HuH-7 (cell line): ENCODE results near the gene SIPA1L3.

Experiments used
- DNase-seq: peaks from one replicate; pipeline ENCODE4 v3.0.0; 2011; ENCODE audit warnings: low spot score

SIPA1L3 gene

DNA sequence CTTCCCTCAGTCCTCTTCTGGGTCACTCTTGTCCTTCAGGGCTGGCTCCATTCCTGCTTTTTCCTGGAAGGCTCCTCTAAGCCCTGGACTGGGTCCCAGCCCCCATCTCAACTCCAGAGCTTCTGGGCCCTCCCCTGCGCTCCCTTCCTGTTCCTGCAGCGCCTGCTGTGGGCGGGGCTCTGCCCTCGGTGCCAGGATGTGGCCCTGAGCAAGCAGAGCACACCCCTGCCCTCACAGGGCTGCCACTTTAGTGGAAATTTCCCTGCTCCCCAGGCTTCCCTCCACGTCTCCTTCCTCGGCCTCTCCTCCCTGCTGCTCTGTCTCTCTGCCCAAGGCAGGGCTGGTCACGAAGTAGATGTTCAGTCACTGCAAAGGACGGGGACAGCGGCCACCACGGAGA is 288.2 kb downstream of the SIPA1L3 start:
- DNase-seq = no peak

DNA sequence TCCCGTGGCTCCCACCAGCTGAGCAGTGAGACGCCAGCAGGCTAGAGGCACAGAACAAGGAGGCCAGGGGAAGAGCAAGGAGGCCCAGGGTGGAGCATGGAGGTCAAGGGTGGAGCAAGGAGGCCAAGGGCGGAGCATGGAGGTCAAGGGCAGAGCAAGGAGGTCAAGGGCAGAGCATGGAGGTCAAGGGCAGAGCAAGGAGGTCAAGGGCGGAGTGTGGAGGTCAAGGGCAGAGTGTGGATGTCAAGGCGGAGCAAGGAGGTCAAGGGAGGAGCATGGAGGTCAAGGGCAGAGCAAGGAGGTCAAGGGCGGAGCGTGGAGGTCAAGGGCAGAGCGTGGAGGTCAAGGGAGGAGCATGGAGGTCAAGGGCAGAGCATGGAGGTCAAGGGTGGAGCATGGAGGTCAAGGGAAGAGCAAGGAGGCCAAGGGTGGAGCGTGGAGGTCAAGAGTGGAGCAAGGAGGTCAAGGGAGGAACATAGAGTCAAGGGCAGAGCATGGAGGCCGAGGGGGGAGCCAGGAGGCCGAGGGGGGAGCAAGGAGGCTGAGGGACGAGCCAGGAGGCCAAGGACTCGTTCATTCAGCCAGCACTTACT is 289.3 kb downstream of the SIPA1L3 start:
- DNase-seq = no peak

DNA sequence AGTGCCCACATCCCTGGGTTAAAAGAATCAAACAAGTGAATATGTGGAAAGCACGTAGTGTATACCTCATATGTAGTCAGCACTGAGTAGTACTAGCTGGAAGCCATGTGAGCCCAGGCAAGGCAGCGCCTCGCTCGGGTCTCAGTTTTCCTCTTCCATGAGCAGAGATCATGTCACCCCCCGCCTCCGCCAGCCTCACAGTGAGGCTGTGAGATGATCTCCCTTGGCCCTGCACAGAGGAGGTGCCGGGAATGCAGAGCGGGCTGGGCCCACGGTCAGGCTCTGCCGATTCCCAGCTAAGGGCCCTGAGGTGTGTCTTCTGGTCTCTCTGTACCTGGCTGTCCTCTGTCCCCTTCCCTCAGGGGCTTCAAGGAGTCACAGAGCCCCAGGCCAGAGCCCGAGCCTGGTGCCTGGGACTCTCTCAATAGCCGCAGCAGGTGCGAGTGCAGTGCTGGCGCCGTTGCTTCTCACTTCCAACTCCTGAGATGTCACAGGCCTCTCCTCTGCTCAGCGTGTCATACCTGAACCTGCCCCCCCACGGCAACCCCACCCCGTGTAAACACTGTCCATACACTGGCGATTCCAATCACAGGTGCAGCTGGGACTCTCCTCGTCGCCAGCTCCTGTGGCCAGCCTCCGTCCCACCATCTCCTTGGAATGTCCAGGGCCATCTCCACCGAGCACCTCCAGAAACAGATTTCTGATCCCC is 290.1 kb downstream of the SIPA1L3 start:
- no peak for DNase-seq

DNA sequence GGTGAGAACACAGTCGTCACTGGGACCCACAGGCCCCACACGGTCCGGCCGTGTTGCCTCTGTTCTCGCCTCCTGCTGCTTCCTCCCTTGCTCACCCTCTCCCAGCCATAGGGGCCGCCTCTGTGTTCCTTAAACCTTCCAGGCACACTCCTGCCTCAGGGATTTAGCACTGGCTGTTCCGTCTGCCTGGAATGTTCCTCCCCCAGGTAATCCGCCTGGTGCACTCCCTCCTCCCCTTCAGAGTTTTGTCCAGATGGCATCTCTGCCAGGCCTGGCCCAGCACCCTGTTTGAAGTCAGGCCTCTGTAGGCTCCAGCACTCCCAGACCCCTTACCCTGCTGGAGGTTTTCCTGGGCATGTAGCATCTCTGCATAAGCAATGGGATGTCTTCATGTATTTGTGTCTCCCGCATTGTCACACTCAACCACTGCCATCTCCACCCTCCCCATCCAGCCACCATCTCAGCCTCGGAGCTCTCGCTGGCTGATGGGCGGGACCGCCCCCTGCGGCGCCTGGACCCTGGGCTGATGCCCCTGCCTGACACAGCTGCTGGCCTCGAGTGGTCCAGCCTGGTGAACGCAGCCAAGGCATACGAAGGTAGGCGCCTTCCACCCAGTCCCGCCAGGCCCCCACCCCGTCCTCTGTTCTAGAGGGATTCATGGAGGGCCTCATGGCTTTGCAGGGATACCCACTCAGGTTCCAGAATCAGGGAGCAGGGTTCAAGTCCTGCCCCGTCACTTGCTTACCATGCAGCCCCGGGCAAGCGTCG is 291.1 kb downstream of the SIPA1L3 start:
- DNase-seq = no peak

DNA sequence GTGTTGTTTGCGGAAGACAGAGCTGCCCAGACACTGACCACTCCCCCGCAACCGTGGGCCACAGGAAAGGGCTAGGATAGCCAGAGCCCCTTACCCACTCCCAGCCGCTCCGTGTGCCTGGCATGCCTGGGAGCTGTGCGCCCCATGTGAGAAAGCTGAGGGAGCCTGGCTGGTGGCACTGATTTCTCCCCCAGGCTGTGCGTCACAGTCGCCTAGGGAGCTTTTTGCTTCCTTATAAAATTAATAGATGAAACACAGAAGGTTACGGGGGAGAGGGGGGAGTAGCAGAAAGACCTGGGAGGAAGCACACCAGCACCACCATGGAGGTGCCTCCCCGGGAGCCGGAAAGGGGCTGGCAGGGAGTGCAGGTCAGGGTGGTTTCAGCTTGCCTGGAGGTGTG is 292.3 kb downstream of the SIPA1L3 start:
- no peak for DNase-seq

DNA sequence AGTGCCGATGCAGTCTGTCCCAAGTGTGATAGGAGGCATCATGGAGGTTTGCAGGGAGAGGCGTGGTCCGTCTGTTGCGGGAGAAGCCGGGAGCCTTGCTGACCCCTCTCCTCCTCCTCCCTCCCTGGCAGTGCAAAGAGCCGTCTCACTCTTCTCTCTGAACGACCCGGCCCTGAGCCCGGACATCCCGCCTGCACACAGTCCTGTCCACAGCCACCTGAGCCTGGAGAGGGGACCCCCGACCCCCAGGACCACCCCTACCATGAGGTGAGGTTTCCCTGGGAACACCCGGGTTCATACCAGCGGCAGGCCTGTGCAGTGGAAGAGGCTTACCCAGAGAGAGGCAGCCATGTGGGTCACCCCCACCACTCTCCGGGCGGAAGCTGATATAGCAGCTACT is 294.7 kb downstream of the SIPA1L3 start:
- no peak for DNase-seq

DNA sequence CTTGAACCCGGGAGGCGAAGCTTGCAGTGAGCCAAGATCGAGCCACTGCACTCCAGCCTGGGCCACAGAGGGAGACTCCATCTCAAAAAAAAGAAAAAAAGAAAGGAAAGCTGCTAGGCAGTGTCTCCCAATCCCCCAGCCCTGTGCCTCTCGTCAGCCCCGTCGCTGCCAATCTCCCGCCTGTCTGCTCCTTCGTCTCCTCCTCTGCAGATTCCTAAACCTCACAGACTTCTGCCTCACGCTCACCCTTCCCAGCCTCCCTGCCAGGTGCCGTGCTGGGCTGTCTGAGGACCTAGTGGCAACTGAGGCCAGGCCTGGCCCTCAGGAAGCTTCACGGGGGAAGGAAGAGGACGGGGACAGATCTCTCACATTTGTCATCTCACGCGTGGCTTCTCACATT is 295.5 kb downstream of the SIPA1L3 start:
- DNase-seq = no peak

DNA sequence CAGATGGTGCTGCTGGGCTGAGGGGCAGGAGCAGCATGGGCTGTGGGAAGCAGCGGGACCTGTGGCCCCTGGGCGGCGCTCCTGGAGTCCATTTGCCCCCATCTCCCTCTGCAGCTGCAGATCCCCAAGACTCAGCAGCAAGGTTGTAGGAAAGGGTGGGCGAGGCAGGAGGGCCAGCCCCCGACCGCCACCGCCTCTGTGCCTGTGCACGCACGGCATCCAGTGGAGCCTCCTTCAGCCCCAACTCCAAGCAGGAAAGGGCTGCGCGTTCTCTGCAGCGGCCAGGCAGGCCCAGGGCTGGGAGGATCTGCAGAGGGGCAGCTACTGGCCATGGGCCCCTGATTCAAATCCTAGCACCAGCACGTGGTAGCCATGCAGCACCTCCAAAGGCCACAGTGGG is 296.2 kb downstream of the SIPA1L3 start:
- no peak for DNase-seq

DNA sequence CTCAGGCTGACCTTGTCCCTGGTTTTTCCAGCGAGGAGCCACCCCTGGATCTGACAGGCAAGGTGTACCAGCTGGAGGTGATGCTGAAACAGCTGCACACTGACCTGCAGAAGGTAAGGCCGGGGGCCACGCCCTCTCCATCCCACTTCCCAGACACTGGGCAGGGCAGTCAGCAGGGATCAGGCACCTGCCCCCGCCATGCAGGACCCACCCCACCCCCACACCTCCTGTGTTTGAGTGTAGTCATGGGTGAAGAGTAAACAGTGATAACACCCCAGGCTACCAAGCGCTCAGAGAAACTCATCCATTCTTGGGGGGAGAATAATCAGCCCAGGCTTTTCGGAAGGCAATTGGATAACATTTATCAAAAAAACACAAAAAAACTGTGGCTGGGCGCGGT is 297.1 kb downstream of the SIPA1L3 start:
- DNase-seq = no peak

DNA sequence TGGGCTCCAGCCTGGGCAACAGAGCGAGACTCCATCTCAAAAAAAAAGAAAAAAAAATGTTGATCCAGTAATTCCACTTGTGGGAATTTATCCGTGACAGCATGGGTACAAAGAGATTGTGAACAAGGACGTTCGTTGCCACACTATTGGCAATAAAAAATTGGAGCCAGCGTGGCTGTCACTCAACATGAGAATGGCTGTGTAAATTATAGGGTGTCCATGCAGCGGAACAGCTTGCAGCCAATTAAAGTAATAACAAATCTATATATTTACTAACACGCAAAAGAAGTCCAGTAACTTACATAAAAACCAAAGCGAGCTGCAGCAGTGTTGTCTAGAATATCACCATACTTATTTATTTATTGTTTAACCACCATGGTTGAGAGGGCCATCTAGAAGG is 297.7 kb downstream of the SIPA1L3 start:
- DNase-seq = no peak

DNA sequence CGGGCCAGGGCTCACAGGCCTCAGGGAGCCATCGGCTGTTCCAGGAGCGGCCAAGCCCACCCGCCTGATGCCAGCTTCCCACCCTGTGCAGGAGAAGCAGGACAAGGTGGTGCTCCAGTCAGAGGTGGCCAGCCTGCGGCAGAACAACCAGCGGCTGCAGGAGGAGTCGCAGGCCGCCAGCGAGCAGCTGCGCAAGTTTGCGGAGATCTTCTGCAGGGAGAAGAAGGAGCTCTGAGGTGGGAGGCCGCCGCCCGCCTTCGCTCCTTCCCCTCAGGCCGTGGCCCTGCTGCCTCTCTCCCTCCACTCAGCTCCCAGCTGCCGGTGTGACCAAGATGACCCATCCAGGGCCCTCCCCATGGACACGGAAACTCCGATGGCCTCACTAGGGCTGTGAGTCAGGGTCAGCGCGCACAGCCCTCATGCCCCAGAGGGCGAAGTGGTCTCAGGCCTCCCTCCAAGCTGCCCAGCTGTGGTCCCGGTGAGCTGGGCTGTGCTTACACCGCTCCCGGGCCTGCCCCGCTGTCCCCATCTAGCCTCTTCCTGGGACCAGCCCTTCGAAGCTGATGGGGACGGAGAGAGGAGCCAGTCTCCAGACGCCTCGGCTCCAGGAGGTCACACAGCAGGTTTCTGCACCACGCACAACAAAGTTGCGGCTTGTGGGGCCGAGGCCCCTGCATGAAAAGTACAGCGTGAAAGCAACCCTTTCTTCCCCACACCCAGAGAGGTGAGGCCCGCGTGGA is 299.2 kb downstream of the SIPA1L3 start:
- no peak for DNase-seq

DNA sequence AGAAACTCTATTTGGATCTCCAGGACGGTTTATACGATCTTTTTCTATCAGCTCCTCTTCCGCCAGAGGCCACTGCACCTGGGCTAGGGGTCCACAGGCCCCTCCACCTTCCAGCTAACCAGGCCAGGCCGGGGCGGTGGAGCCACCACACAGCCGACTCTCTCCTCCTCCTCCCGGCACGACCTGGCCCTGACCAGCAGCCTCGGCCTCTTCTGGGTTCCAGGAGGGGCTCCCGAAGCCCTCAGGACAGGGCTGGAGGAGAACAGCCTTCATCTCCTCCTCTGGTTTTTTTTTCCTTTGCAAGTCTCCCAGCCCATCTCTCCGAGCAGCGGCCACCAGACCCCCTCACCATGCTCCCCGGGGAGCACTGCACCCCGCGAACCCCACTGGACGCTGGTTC is 299.9 kb downstream of the SIPA1L3 start:
- DNase-seq = no peak

DNA sequence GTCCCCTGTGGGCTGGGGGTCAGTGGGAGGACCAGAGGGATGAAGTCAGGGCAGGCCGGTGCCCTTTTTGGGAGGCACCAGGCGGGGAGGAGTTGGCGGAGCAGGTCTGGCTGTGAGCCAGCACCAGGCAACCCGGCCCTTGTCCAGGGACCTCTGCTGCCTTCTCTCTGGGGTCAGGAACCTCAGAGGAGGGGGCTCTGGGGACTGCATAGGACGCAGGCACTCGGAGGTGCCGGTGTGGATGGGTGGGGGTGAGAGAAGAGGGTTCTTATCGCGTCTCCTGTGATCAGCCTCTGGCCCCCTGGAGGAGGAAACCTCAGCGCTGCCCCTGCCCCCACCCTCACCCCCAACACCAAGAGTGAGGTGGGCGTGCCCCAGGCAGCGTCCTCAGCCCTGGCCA is 300.5 kb downstream of the SIPA1L3 start:
- no peak for DNase-seq

DNA sequence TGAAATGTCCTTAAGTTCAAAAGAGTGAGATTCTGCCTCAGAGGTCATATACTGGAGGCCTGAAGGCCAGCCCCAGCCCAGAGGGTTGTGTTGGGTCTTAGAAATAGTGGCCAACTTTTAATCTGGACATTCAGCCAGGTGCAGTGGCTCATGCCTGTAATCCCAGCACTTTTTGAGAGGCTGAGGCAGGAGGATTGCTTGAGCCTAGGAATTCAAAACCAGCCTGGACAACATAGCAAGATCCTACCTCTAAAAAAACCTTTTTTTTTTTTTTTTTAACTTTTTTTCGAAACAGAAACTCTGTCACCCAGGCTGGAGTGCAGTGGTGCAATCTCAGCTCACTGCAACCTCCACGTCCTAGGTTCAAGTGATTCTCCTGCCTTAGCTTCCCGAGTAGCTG is 301.6 kb downstream of the SIPA1L3 start:
- no peak for DNase-seq

DNA sequence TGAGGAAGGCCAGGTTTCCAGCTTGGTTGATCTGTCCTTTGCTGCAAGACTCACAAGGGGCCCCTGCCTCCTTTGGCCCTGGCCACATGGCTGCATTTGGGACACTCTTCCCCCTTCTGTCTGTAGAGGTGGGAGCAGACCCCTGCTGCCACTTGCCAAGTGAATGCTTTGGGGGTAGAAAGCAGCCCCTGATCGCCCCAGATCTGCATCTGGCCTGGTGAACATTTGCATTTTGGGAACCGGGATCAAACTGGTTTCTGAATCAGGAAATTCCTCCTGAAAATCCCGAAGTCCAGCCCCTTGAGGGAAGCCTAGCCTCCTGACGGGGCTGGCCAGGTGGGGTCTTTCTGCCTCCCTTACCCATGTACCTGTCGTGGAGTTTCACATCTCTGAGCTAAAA is 302.1 kb downstream of the SIPA1L3 start:
- no peak for DNase-seq

DNA sequence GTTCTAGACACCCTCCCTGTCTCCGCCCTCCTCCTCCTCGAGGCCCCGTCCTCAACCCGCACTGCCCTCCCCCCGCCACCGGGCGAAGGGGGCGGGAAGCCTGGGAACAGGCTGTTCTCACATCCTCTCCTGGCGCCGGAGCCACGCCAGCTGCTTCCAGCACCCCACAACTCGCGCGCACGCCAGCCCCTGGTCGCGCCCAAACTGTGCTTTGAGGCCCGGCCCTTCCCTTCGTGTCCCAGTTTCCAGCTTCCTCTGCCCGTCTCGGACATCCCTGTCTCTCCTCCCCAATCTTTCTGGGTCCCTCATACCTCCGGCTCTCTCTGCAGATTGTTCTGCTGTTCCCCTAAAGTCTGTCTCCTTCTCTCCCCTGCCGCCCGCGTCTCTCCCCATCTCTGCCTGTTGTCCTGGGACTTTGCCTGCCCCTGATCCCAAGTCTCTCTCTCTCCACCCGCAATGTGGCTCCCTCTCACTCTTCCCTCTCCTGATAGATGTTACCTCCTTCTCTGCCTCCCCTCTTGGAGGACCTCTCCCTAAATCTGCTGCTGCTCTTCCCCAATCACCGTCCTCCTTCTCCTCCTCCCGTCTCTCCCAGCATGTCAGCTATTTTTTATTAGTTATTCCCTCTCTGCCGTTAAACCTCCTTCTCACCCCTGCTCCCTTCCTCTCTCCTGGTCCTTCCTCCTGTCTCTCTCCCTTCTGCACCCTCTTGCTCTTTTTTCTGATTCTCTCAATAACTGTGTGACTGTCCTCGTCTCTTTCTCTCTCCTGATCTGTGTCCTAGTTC is 302.9 kb downstream of the SIPA1L3 start:
- DNase-seq = no peak

DNA sequence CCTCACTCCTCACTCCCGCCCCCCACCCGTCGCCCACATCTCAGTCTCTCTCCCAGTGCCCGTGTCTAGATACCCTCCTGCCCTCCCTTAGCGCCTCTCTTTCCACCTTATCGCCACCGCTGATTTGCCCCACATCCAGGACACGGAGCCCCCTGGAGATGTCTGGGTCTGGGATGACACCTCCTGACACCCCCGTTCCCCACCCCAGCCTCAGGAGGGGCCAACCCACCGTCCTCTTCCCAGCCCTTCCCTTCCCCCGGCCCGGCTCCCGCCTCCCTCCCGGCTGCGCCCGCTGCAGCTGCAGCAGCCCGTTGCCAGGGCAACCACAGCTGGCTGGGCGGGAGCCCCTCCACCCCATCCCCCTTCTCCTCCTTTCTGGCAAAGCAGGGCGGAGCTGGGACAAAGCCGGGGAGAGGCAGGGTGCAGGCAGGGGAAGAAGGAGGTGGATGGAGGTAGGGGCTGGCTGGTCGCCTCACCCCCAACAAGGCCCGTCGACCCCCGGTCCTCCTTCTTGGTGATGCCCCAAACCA is 303.5 kb downstream of the SIPA1L3 start:
- no peak for DNase-seq

DNA sequence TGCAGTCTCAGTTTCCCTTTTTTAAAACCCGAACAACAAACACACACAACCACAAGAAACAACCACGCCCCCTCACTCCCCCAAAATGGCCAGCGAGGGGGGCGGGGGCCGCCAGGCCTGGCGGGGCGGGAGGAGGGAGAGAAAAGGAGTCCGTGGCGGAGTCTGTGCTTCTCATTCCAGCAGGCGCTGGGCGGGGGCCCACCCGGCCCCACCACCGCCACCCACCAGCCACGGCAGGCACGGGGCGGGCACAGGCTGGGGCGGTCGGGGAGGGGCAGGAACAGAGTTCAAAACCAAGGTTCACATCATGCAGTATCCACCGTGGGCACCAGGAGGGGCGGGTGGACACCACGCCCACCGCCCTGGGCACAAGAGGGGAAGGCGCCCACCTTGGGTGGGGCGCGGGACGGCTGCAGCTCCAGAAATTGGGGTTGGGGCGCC is 304.2 kb downstream of the SIPA1L3 start:
- no peak for DNase-seq

DNA sequence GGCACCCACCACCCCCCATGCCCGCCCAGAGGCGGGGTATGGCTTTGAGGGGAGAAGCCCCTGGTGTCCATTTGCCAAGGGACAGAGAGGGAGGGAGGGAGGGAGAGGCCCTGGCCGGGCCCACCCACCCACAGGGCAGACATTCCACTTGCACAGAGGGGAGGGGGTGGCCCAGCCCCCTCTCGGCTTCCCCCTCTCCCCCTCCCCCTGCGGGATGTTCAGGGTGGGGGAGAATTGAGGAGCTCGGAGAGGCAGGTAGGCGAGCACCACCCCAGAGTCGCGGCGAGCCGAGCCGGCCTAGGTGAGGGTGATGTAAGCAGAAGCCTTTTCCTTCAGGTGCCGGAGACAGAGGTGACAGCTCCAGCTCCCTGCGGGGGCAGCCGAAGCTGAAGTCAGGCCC is 304.8 kb downstream of the SIPA1L3 start:
- DNase-seq = no peak

DNA sequence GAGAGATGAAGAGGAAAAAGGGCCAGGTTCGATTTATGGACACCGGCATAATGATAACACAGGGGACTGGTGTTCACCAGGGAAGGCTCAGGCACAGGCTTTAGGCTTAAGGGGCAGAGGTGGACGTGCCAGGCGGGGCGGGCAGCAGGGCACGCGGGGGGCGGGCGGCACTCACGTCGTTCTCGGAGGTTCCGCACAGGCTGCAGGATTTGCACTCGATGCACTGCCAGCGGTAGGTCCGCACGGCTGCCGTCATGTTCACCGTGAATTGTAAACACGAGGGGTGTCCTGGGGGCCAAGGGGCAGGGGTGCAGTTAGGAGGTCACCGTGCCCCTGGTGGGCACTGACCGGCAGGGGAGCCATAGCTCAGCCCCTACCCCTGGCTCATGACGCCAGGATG is 306.5 kb downstream of the SIPA1L3 start:
- DNase-seq = no peak

DNA sequence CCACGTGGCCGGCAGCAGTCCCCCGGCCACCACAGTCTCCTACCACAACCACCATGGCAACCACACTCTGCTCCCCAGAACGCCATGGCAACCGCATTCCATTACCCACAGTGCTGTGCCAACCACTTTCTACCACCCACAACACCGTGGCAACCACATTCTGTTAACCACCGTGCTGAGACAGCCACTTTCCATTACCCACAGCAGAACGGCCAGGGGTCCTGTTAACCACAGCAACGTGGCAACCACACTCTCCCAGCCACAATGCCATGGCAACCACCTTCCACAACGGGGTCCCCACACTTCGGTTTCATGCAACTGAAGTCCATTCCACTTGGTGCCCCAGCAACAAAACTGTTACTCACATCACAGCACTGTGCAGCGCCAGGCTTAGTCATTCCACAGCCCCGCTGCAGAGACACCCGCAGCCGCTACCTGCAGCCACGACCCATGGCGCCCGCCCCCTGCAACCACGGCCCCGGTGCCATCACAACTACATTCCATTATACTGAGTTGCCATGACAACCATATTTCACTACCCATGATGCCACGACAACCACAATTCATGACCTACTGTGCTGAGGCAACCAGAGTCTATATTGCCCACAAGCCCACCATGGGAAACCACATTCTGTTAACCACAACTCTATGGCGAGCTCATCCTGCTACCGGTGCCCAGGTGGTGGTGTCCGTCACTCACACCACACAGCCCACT is 307.1 kb downstream of the SIPA1L3 start:
- DNase-seq = no peak
